H1 (cell line): ENCODE results near the gene PAPOLA. TPM values are rescaled to one million over a fixed set of nuclear protein-coding genes. Genes with fewer than 3 reads are reported as not detected.

Experiments
- CTCF ChIA-PET: fragments of 300-600 bp; sonication (Branson Sonifier 250); formaldehyde crosslinking; loops from one replicate; lab custom pipeline; 2021; ENCODE audit not compliant: partially characterized antibody; lab: Charles Lee
- POLR2A ChIA-PET: fragments of 300-600 bp; sonication (Branson Sonifier 250); formaldehyde crosslinking; loops from one replicate; lab custom pipeline; 2021; ENCODE audit warnings: inconsistent platforms; ENCODE audit not compliant: partially characterized antibody; lab: Charles Lee
- DNase-seq, 2 experiments: peaks; one replicate each; pipeline versions ENCODE4 v3.0.0 to v3.0.0-alpha.2; 2010 to 2022; ENCODE audit warnings: low spot score in 2 of 2, low read depth in 1 of 2, mixed read lengths in 1 of 2
- FAIRE-seq: peaks from 2 replicates; lab custom pipeline; 2011; peaks lifted over from hg19 to GRCh38; lab: Jason Lieb, UNC
- H2AFZ ChIP-seq: 2 replicates; pipeline ENCODE4 v1.8.1; 2012; ENCODE audit warnings: low read length, inconsistent platforms
- H2AK5ac ChIP-seq: 2 replicates; pipeline ENCODE4 v1.6.1; 2013; ENCODE audit warnings: low read depth, low read length
- H2BK120ac ChIP-seq: replicated peaks from 2 replicates; pipeline ENCODE3; 2013; ENCODE audit warnings: low read depth, low read length, inconsistent platforms
- H2BK12ac ChIP-seq: 2 replicates; pipeline ENCODE4 v1.6.1; 2013; ENCODE audit warnings: low read depth, low read length
- H2BK15ac ChIP-seq: 2 replicates; pipeline ENCODE4 v1.6.1; 2013; ENCODE audit warnings: low read length
- H2BK20ac ChIP-seq: 2 replicates; pipeline ENCODE4 v1.6.1; 2013; ENCODE audit warnings: low read length
- H2BK5ac ChIP-seq: 2 replicates; pipeline ENCODE4 v1.6.1; 2013; ENCODE audit warnings: low read depth, low read length
- H3K14ac ChIP-seq: 2 replicates; pipeline ENCODE4 v1.6.1; 2013; ENCODE audit warnings: inconsistent platforms; ENCODE audit not compliant: insufficient read length
- H3K18ac ChIP-seq: 2 replicates; pipeline ENCODE4 v1.6.1; 2013; ENCODE audit warnings: low read length; ENCODE audit errors: extremely low read depth
- H3K23ac ChIP-seq: 2 replicates; pipeline ENCODE4 v1.6.1; 2013; ENCODE audit warnings: inconsistent platforms; ENCODE audit not compliant: insufficient read length
- H3K23me2 ChIP-seq: 2 replicates; pipeline ENCODE4 v1.6.1; 2013; ENCODE audit warnings: low read depth, low read length
- H3K27ac ChIP-seq: 2 replicates; pipeline ENCODE4 v1.6.1; 2011; ENCODE audit warnings: low read depth, low read length, inconsistent platforms
- H3K27me3 ChIP-seq, 4 experiments: replicated peaks in 1 of 4; 1 replicate in 1 of 4; 2 replicates in 3 of 4; pipeline versions ENCODE4 v1.6.1 to v1.8.1; 2011 to 2013; ENCODE audit warnings: low read length in 3 of 4, mild to moderate bottlenecking in 3 of 4, inconsistent platforms in 2 of 4, mixed read lengths in 2 of 4, moderate library complexity in 1 of 4; ENCODE audit not compliant: control insufficient read depth in 3 of 4, insufficient read depth in 3 of 4; ENCODE audit errors: extremely low read depth in 1 of 4
- H3K36me3 ChIP-seq, 4 experiments: 2 replicates each; pipeline versions ENCODE4 v1.6.1 to v1.8.1; 2011 to 2013; ENCODE audit warnings: mild to moderate bottlenecking in 4 of 4, low read length in 3 of 4, moderate library complexity in 2 of 4, control low read depth in 1 of 4, inconsistent platforms in 1 of 4; ENCODE audit not compliant: insufficient read depth in 4 of 4, control insufficient read depth in 2 of 4
- H3K4ac ChIP-seq: replicated peaks from 2 replicates; pipeline ENCODE3; 2013; ENCODE audit warnings: low read length, low read depth, mixed read lengths, inconsistent platforms; ENCODE audit not compliant: insufficient read length
- H3K4me1 ChIP-seq, 4 experiments: replicated peaks in 1 of 4; 1 replicate in 1 of 4; 2 replicates in 3 of 4; pipeline versions ENCODE4 v1.6.1 to v1.8.1; 2011 to 2013; ENCODE audit warnings: low read length in 3 of 4, inconsistent platforms in 2 of 4, mixed read lengths in 1 of 4; ENCODE audit not compliant: insufficient read depth in 4 of 4, control insufficient read depth in 3 of 4
- H3K4me2 ChIP-seq, 2 experiments: 2 replicates each; pipeline versions ENCODE4 v1.6.1 to v1.8.1; 2011 to 2013; ENCODE audit warnings: low read depth in 2 of 2, low read length in 2 of 2, control low read depth in 1 of 2, inconsistent platforms in 1 of 2, mild to moderate bottlenecking in 1 of 2; ENCODE audit not compliant: insufficient read depth in 1 of 2
- H3K4me3 ChIP-seq, 4 experiments: fragments of 200-600, 300-600 bp in 1 of 4; sonication (generic), shearing (Covaris generic), sonication (Bioruptor Twin) in 1 of 4; 2 replicates each; pipeline versions ENCODE4 v1.5.1 to v1.8.1; 2011 to 2016; ENCODE audit warnings: low read length in 4 of 4, low read depth in 3 of 4, control low read depth in 2 of 4, inconsistent platforms in 2 of 4, mild to moderate bottlenecking in 2 of 4, mixed read lengths in 1 of 4, moderate library complexity in 1 of 4; ENCODE audit not compliant: insufficient read depth in 2 of 4; ENCODE audit errors: extremely low read depth in 1 of 4
- H3K56ac ChIP-seq: replicated peaks from 2 replicates; pipeline ENCODE3; 2013; ENCODE audit warnings: low read depth, mild to moderate bottlenecking, mixed read lengths, low read length, inconsistent platforms; ENCODE audit not compliant: insufficient read length
- H3K79me1 ChIP-seq: 2 replicates; pipeline ENCODE4 v1.6.1; 2013; ENCODE audit warnings: low read depth, low read length, control low read depth
- H3K79me2 ChIP-seq, 2 experiments: 2 replicates each; pipeline versions ENCODE4 v1.6.1 to v1.8.1; 2012 to 2013; ENCODE audit warnings: low read length in 2 of 2, mild to moderate bottlenecking in 2 of 2, inconsistent platforms in 1 of 2; ENCODE audit not compliant: insufficient read depth in 2 of 2, control insufficient read depth in 1 of 2
- H3K9ac ChIP-seq, 4 experiments: replicated peaks in 1 of 4; 1 replicate in 1 of 4; 2 replicates in 3 of 4; pipeline versions ENCODE4 v1.6.1 to v1.8.1; 2011 to 2013; ENCODE audit warnings: low read depth in 3 of 4, low read length in 3 of 4, control low read depth in 2 of 4, mild to moderate bottlenecking in 2 of 4, moderate library complexity in 2 of 4, inconsistent platforms in 1 of 4; ENCODE audit errors: extremely low read depth in 1 of 4
- H3K9me3 ChIP-seq, 2 experiments: 2 replicates each; pipeline versions ENCODE4 v1.6.1 to v1.8.1; 2012 to 2013; ENCODE audit warnings: mild to moderate bottlenecking in 2 of 2, moderate library complexity in 2 of 2, control low read depth in 1 of 2, inconsistent platforms in 1 of 2, low read depth in 1 of 2, low read length in 1 of 2, mixed read lengths in 1 of 2; ENCODE audit not compliant: insufficient read depth in 2 of 2
- H4K20me1 ChIP-seq, 2 experiments: replicated peaks in 1 of 2; 2 replicates each; pipeline versions ENCODE3 to v1.8.1; 2011 to 2013; ENCODE audit warnings: inconsistent platforms in 2 of 2, low read length in 2 of 2, mild to moderate bottlenecking in 1 of 2; ENCODE audit not compliant: insufficient read depth in 2 of 2, control insufficient read depth in 1 of 2
- H4K5ac ChIP-seq: 2 replicates; pipeline ENCODE4 v1.6.1; 2013; ENCODE audit warnings: low read length, low read depth, mixed read lengths, inconsistent platforms; ENCODE audit not compliant: insufficient read length
- H4K8ac ChIP-seq: 2 replicates; pipeline ENCODE4 v1.8.0; 2013; ENCODE audit warnings: mild to moderate bottlenecking, moderate library complexity, low read length, inconsistent platforms; ENCODE audit not compliant: insufficient read depth; ENCODE audit errors: extremely low read depth
- H4K91ac ChIP-seq: replicated peaks from 2 replicates; pipeline ENCODE3; 2013; ENCODE audit warnings: low read length, mixed read lengths, inconsistent platforms; ENCODE audit not compliant: insufficient read length
- BACH1 ChIP-seq: IDR thresholded peaks from 2 replicates; pipeline ENCODE4 v1.6.1; 2012; ENCODE audit warnings: low read length, improper control_type of control experiment
- HDAC6 ChIP-seq: IDR thresholded peaks from one replicate; pipeline ENCODE4 v1.7.1; 2012; ENCODE audit warnings: low read depth, mild to moderate bottlenecking, inconsistent platforms, low read length, moderate library complexity
- KDM4A ChIP-seq: IDR thresholded peaks from one replicate; pipeline ENCODE4 v1.7.1; 2012; ENCODE audit warnings: low read depth, mild to moderate bottlenecking, moderate library complexity, low read length, inconsistent platforms; ENCODE audit not compliant: severe bottlenecking
- KDM5A ChIP-seq: fragments of 200-600 bp; IDR thresholded peaks from 2 replicates; pipeline ENCODE4 v1.7.1; 2012; ENCODE audit warnings: mild to moderate bottlenecking, low read length, inconsistent platforms, mixed read lengths
- RFX5 ChIP-seq: IDR thresholded peaks from 2 replicates; pipeline ENCODE4 v1.6.1; 2011; ENCODE audit warnings: low read depth, low read length, improper control_type of control experiment, borderline replicate concordance
- SIN3A ChIP-seq, 2 experiments: IDR thresholded peaks in 1 of 2; conservative IDR thresholded peaks in 1 of 2; 2 replicates each; pipeline ENCODE4 v1.6.1; 2011 to 2012; ENCODE audit warnings: low read length in 2 of 2, improper control_type of control experiment in 1 of 2, low read depth in 1 of 2, mild to moderate bottlenecking in 1 of 2
- TBP ChIP-seq: IDR thresholded peaks from 2 replicates; pipeline ENCODE4 v1.6.1; 2011; ENCODE audit warnings: low read depth, low read length, improper control_type of control experiment
- TCF12 ChIP-seq: IDR thresholded peaks from 2 replicates; pipeline ENCODE4 v1.6.1; 2011; ENCODE audit warnings: low read depth, mild to moderate bottlenecking, low read length
- WGBS, 2 experiments: shearing (Covaris generic) in 1 of 2; methylation state at CpG; one replicate each; pipeline versions ENCODE4 v1.1.6 to v1.1.7; 2013 to 2015; ENCODE audit warnings: low lambda C conversion rate in 2 of 2, mixed read lengths in 2 of 2, inconsistent platforms in 1 of 2, low coverage in 1 of 2, missing lambda C conversion rate in 1 of 2; ENCODE audit not compliant: insufficient replicate concordance in 2 of 2, insufficient coverage in 1 of 2, insufficient read length in 1 of 2; ENCODE audit errors: extremely low coverage in 1 of 2, missing lambda C conversion rate in 1 of 2; 5-methylcytosine and 5-hydroxymethylcytosine counted together
- long read RNA-seq, 2 experiments: library from RNA in 1 of 2; library from capped mRNA in 1 of 2; stranded (forward); transcript quantifications; one replicate each; pipeline ENCODE4 v2.0.0, GENCODE V29; 2021; ENCODE audit warnings: inconsistent platforms in 1 of 2
- polyA minus RNA-seq, 3 experiments: library from RNA; depleted of rRNA, polyadenylated mRNA; stranded (reverse); fragments of >200 nt; gene quantifications; 1 replicate in 2 of 3; 2 replicates in 1 of 3; pipeline ENCODE4 v1.2.3, GENCODE V29; 2011
- polyA plus RNA-seq, 7 experiments: library from polyadenylated mRNA; depleted of rRNA in 3 of 7; stranded (reverse) in 5 of 7; unstranded in 2 of 7; fragments of >200 nt in 5 of 7; fragments of 200-250 nt in 2 of 7; gene quantifications; 1 replicate in 5 of 7; 2 replicates in 1 of 7; 4 replicates in 1 of 7; pipeline versions ENCODE4 v1.2.1 to v1.2.3, GENCODE V29; 2011 to 2013; ENCODE audit warnings: missing spikeins in 2 of 7, mixed read lengths in 2 of 7
- total RNA-seq: library from RNA; stranded (reverse); fragmentation: NEBNext Ultra II Directional; extraction: Animal tissue kit (Norgen Biotek cat#: 25700); gene quantifications from 2 replicates; pipeline ENCODE4 v1.2.1, GENCODE V29; 2021

The PAPOLA gene
- total RNA-seq: 234 and 239 TPM in 2 replicates
- polyA plus RNA-seq (2011; rRNA removed): 81.9 and 163 TPM in 2 replicates
- 143 TPM for polyA plus RNA-seq (2011; cell fraction: cytosol; rRNA removed)
- polyA plus RNA-seq (2011; cell fraction: nucleus; rRNA removed): 102 TPM
- polyA plus RNA-seq (2012, experiment 1 of 2): 87.2 to 138 TPM (median 129 TPM) in 4 replicates
- 12.7 TPM for polyA plus RNA-seq (2012, experiment 2 of 2)
- 143 TPM for polyA plus RNA-seq (2013, experiment 1 of 2)
- 150 TPM for polyA plus RNA-seq (2013, experiment 2 of 2)
- polyA minus RNA-seq (2011; rRNA and poly(A)+ RNA removed): 330 and 489 TPM in 2 replicates
- polyA minus RNA-seq (2011; cell fraction: cytosol; rRNA and poly(A)+ RNA removed): 147 TPM
- polyA minus RNA-seq (2011; cell fraction: nucleus; rRNA and poly(A)+ RNA removed): 349 TPM
- long read RNA-seq, experiment 1, full-length matches to known transcripts: 48 of 218 reads
- long read RNA-seq, experiment 1, partial matches to known transcripts: 61 of 218 reads
- long read RNA-seq, experiment 1, other reads (novel, unspliced or antisense): 109 of 218 reads
- long read RNA-seq, experiment 2, full-length matches to known transcripts: 28 of 57 reads
- long read RNA-seq, experiment 2, partial matches to known transcripts: 26 of 57 reads
- long read RNA-seq, experiment 2, other reads (novel, unspliced or antisense): 3 of 57 reads

- H2BK5ac ChIP-seq: peak within 1 kb of the TSS; percentile 94
- peak within 1 kb of the TSS; percentile 99 for H4K8ac ChIP-seq
- H4K91ac ChIP-seq: peak within 1 kb of the TSS; percentile 96
- H4K20me1 ChIP-seq: peaks cover 15 to 18% of the 10 kb centered on the region in 2 experiments
- H2BK12ac ChIP-seq: peak within 1 kb of the TSS; percentile 39; the same call in 1 of the 2 replicates
- WGBS, 2 experiments: 1% methylated on average over 80 of the region's 87 CpGs; no CpG with 5 or more reads in 1 of the 2 experiments
- H2BK20ac ChIP-seq: no peak within 1 kb of the TSS
- H3K27ac ChIP-seq: peak within 1 kb of the TSS; percentile 97
- H2AFZ ChIP-seq: peak within 1 kb of the TSS; percentile 80
- H3K4me2 ChIP-seq: peak within 1 kb of the TSS; percentile 94 to 95
- no peaks in the 10 kb centered on the region for H3K27me3 ChIP-seq
- CTCF ChIA-PET: no interaction called here
- peak within 1 kb of the TSS; percentile 96 for H4K5ac ChIP-seq
- H3K36me3 ChIP-seq: no peaks in the 10 kb centered on the region
- peak within 1 kb of the TSS; percentile 83 for H3K4ac ChIP-seq
- FAIRE-seq: no peak
- peak; percentile 87 to 97 for DNase-seq
- no peaks in the 10 kb centered on the region for H3K9me3 ChIP-seq
- no peak within 1 kb of the TSS for H3K14ac ChIP-seq
- POLR2A ChIA-PET: interaction anchor here (0.8 to 1.4 kb wide), 10 partner anchors 9 to 149 kb away, joined by 3 to 13 read pairs (median 4); partner anchors contain the start of genes ATG2B and GSKIP
- H3K79me2 ChIP-seq: peaks cover 40 to 56% of the 10 kb centered on the region in 2 experiments
- peak within 1 kb of the TSS; percentile 87 to 99 (median 97) for H3K9ac ChIP-seq
- no peak within 1 kb of the TSS for H2BK120ac ChIP-seq
- H3K23ac ChIP-seq: no peak within 1 kb of the TSS
- no peak within 1 kb of the TSS for H2AK5ac ChIP-seq
- H3K18ac ChIP-seq: peak within 1 kb of the TSS; percentile 75; the same call in 1 of the 2 replicates
- H3K4me3 ChIP-seq: peak within 1 kb of the TSS; percentile 85 to 99 (median 94)
- peaks cover 0 to 7% (median 2%) of the 10 kb centered on the region in 4 experiments; a peak in 3 of 7 replicates for H3K4me1 ChIP-seq
- H3K79me1 ChIP-seq: peaks cover 3% of the 10 kb centered on the region; the same call in 1 of the 2 replicates
- H2BK15ac ChIP-seq: peak within 1 kb of the TSS; percentile 40; the same call in 1 of the 2 replicates
- H3K56ac ChIP-seq: peak within 1 kb of the TSS; percentile 98
- peaks cover 6% of the 10 kb centered on the region for H3K23me2 ChIP-seq
- peak; percentile 75; the same call in 1 of the 2 replicates for TF ChIP-seq TBP
- peak; percentile 54; the same call in 1 of the 2 replicates for TF ChIP-seq BACH1
- TF ChIP-seq HDAC6: no peak
- peak; percentile 47 to 66; a peak in 2 of 4 replicates for TF ChIP-seq SIN3A (conservative IDR thresholded peaks at IDR 0.05 in 1 of 2, IDR thresholded peaks at IDR 0.05 in 1 of 2; ENCODE audit: low read depth in 1 of 2, low read length in 2 of 2)
- TF ChIP-seq RFX5: no peak
- TF ChIP-seq TCF12: no peak
- no peak for TF ChIP-seq KDM5A
- peak; percentile 93 for TF ChIP-seq KDM4A
These were observed at the start of gene PAPOLA for GRCh38 chr14:96501740-96502620. Gene PAPOLA (plus strand): TSS chr14:96502382. CDS start chr14:96502593, 211 bp downstream.
